Upper lobe of right lung (tissue), 1 donor: ENCODE results near the gene FBXO9. TPM values are rescaled to one million over a fixed set of nuclear protein-coding genes. Genes with fewer than 3 reads are reported as not detected.

ENCODE experiments used
- ATAC-seq: fragments of 200-7000 bp; cut with Tn5 transposase; one replicate; pipeline ENCODE4 v1.9.1; 2020; ENCODE audit warnings: mild to moderate bottlenecking, moderate library complexity
- DNase-seq: peaks from one replicate; pipeline ENCODE4 v3.0.0-alpha.2; 2020
- H3K27ac ChIP-seq: fragments of 200-600 bp; one replicate; pipeline ENCODE4 v1.8.0; 2022
- H3K27me3 ChIP-seq: fragments of 200-600 bp; one replicate; pipeline ENCODE4 v1.8.0; 2022; ENCODE audit warnings: mild to moderate bottlenecking
- H3K36me3 ChIP-seq: fragments of 200-600 bp; one replicate; pipeline ENCODE4 v1.8.0; 2022
- H3K4me1 ChIP-seq: fragments of 200-600 bp; one replicate; pipeline ENCODE4 v1.8.0; 2022
- H3K4me3 ChIP-seq: fragments of 200-600 bp; one replicate; pipeline ENCODE4 v1.8.0; 2022; ENCODE audit warnings: mild to moderate bottlenecking
- H3K9me3 ChIP-seq: fragments of 200-600 bp; one replicate; pipeline ENCODE4 v1.8.0; 2022
- intact Hi-C: fragments of 100-400 bp; cut with DNase I; formaldehyde crosslinking; loops from one replicate; pipeline ENCODE4 v1.11.0; 2022
- total RNA-seq: library from RNA; stranded (reverse); fragmentation: NEBNext Ultra II Directional; extraction: Animal tissue kit (Norgen Biotek cat#: 25700); gene quantifications from one replicate; pipeline ENCODE4 v1.2.1, GENCODE V29; 2021
- TF ChIP-seq, protein P1 (sequence below): fragments of 200-600 bp; IDR thresholded peaks from one replicate; pipeline ENCODE4 v1.8.0; 2022; ENCODE audit warnings: antibody characterized with exemption
- donor health status: DM: no; HTN: yes; CAD: no; lungs with severe emphysema.

Gene FBXO9
- total RNA-seq, 1 donor from 2014 or later = 101 TPM

DNA sequence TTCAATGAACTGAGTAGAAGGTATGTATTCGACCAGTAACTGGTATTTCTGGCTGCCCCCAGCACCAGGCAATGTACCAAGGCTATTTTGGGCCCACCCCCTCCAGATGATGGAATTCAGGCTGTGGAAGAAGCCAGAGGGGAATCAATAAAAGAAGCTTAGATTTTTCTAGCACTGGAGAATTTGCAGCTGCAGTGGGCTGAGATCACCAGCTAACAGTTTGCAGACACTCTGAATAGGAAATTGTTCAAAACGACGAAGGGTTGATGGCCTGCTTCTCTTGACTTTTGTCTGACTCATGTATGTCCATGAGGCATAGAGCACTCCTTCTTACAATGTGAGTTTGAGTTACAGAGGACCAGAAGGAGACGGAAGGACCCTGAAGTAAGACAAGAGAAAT lies 32.4 kb upstream of the FBXO9 start:
- TF ChIP-seq, protein P1, sequence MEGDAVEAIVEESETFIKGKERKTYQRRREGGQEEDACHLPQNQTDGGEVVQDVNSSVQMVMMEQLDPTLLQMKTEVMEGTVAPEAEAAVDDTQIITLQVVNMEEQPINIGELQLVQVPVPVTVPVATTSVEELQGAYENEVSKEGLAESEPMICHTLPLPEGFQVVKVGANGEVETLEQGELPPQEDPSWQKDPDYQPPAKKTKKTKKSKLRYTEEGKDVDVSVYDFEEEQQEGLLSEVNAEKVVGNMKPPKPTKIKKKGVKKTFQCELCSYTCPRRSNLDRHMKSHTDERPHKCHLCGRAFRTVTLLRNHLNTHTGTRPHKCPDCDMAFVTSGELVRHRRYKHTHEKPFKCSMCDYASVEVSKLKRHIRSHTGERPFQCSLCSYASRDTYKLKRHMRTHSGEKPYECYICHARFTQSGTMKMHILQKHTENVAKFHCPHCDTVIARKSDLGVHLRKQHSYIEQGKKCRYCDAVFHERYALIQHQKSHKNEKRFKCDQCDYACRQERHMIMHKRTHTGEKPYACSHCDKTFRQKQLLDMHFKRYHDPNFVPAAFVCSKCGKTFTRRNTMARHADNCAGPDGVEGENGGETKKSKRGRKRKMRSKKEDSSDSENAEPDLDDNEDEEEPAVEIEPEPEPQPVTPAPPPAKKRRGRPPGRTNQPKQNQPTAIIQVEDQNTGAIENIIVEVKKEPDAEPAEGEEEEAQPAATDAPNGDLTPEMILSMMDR = no peak
- DNase-seq = no peak
- H3K36me3 ChIP-seq = peaks cover 57% of the 10 kb centered on the region
- no peak overlapping the region for H3K4me3 ChIP-seq
- no peaks in the 10 kb centered on the region for H3K9me3 ChIP-seq
- H3K27ac ChIP-seq = no peak overlapping the region
- intact Hi-C loops = no loop called here
- ATAC-seq = no peak
- H3K27me3 ChIP-seq = no peaks in the 10 kb centered on the region
- H3K4me1 ChIP-seq = no peaks in the 10 kb centered on the region

DNA sequence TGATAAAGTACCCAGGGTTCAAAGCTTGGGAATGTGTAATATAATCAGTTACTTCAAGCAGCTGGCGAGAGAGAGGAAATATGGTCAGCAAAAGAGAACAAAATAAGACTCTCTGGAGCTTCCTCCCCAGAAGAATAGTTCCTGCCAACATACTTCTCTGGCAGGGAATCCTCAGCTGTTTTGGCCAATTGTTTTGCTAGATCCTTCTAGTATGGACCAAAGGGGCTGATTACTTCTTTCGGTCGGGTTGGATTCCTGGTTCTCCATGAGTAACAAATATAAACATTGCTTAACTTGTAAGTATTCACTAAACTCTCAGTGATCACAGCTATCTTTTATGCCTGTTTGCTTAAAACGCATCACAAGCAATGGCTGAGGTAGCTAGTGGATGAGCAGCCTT lies 31.4 kb upstream of the FBXO9 start:
- intact Hi-C loops = no loop called here
- TF ChIP-seq, protein P1 = no peak
- no peak for DNase-seq
- no peak overlapping the region for H3K27ac ChIP-seq
- H3K27me3 ChIP-seq = no peaks in the 10 kb centered on the region
- H3K4me1 ChIP-seq = no peaks in the 10 kb centered on the region
- peaks cover 54% of the 10 kb centered on the region for H3K36me3 ChIP-seq
- ATAC-seq = no peak
- no peaks in the 10 kb centered on the region for H3K9me3 ChIP-seq
- no peak overlapping the region for H3K4me3 ChIP-seq

DNA sequence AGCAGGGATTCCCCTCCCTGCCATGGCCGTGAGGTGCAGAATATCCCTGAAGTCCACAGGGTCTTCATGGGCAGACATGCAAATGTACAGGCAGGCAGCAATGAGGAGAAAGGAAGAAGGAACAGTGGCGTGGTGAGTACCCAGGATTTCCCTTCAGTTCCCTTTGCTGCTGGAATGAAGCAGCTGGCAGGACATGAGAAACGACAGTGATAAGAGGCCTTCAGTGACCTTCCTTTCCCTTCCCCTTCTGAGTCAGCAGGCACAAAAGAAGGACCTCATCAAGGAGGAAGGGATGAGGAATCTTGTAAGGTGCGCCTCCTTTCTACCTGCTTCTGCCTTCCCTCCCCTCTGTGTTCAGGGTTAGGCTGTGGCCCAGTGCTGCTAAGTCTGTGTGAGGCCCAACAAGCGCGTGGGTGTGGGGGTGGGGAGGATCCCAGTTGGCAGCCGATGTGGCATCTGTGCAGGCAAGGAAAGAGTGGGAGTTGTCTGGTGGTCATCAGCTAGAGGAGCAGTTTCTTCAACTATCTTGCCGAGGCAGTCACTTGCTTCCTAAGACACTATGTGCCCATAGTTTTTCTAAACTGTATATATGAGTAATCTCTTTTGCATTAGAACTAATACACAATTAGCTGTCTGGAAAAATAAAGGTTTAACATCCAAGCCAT lies 29.5 kb upstream of the FBXO9 start:
- no peaks in the 10 kb centered on the region for H3K9me3 ChIP-seq
- DNase-seq (no peak), ATAC-seq (no peak)
- no peak overlapping the region for H3K4me3 ChIP-seq
- TF ChIP-seq, protein P1 = no peak
- peaks cover 54% of the 10 kb centered on the region for H3K36me3 ChIP-seq
- H3K4me1 ChIP-seq = no peaks in the 10 kb centered on the region
- H3K27ac ChIP-seq = no peak overlapping the region
- intact Hi-C loops = no loop called here
- no peaks in the 10 kb centered on the region for H3K27me3 ChIP-seq

DNA sequence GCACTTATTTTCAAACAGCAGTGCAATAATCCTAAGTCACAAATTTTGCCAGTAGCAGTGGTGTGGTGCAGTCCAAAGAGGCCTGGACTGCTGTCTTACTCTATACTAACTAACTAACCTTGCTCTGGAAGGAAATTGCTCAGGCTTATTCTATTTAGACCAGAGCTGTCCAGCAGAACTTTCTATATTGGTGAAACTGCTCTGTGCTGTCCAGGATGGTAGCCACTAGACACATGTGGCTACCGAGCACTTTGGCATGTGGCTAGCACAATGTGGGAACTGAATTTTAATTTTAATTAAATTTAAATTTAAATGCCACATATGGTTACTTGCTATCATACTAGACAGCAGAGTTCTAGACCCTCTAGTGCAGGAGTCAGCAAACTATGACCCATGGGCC lies 27.1 kb upstream of the FBXO9 start:
- DNase-seq = no peak
- intact Hi-C loops = no loop called here
- H3K27ac ChIP-seq = no peak overlapping the region

DNA sequence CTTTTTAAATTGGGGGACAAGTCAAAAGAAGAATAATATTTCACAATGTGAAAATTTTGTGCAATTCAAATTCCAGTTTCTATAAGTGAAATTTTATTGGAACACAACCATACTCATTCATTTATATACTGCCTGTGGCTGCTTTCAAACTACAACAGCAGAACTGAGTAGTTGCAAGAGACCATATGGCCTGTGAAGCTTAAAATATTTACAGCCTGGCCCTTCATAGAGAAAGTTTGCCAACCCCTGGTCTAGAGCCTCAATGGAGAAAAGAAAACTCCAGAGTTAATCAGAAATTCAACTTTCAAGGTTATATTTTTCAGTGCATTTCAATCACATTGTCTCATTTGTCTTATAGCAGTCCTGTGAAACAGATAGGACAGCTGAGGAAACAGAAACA lies 26.6 kb upstream of the FBXO9 start:
- no peak for DNase-seq
- TF ChIP-seq, protein P1 = no peak
- no peak for ATAC-seq
- Histone ChIP-seq H3K9me3 (no peaks in the 10 kb centered on the region), H3K36me3 (peaks cover 50% of the 10 kb centered on the region), H3K4me1 (no peaks in the 10 kb centered on the region), H3K27ac (no peak overlapping the region), H3K27me3 (no peaks in the 10 kb centered on the region), H3K4me3 (no peak overlapping the region)
- intact Hi-C loops = no loop called here

More for the DNA sequence above, 27.1 kb upstream of the FBXO9 start:
- Histone ChIP-seq H3K36me3 (peaks cover 50% of the 10 kb centered on the region), H3K4me1 (no peaks in the 10 kb centered on the region), H3K27me3 (no peaks in the 10 kb centered on the region), H3K4me3 (no peak overlapping the region), H3K9me3 (no peaks in the 10 kb centered on the region)
- no peak for ATAC-seq
- TF ChIP-seq, protein P1 = no peak

DNA sequence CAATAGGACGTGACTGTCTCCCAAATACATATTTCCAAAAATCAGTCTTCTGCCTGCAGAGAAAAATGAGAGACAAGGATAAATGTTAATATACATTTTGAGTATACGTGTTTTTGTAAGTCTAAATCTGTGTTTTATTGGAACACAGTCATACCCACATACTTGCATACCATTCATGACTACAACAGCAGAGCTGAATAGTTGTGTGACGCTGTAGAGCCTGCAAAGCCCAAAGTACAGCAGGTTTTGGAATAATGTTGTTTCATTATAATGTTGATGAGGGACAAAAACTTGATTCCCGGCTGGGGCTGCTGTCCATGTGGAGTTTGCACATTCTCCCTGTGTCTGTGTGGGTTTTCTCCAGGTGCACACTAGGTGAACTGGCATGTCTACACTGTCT lies 23.8 kb upstream of the FBXO9 start:
- Histone ChIP-seq H3K9me3 (no peaks in the 10 kb centered on the region), H3K4me1 (no peaks in the 10 kb centered on the region), H3K27ac (no peak overlapping the region), H3K36me3 (peaks cover 34% of the 10 kb centered on the region), H3K4me3 (no peak overlapping the region), H3K27me3 (no peaks in the 10 kb centered on the region)
- no peak for DNase-seq
- intact Hi-C loops = no loop called here
- TF ChIP-seq, protein P1 = no peak
- ATAC-seq = no peak
